Hepatocyte (in vitro differentiated cells): Measurements from ENCODE around the gene RETSAT.

Source experiments
- EZH2 ChIP-seq: fragments of 200-600 bp; sonication (generic); IDR thresholded peaks from 2 replicates; pipeline ENCODE4 v1.6.1; 2016; ENCODE audit warnings: antibody characterized with exemption, mild to moderate bottlenecking, borderline replicate concordance
- TF ChIP-seq, protein P1 (sequence below): fragments of 200-600 bp; sonication (generic); IDR thresholded peaks from 2 replicates; pipeline ENCODE4 v1.5.1; 2016; ENCODE audit warnings: antibody characterized with exemption, mild to moderate bottlenecking; ENCODE audit not compliant: poor library complexity

DNA sequence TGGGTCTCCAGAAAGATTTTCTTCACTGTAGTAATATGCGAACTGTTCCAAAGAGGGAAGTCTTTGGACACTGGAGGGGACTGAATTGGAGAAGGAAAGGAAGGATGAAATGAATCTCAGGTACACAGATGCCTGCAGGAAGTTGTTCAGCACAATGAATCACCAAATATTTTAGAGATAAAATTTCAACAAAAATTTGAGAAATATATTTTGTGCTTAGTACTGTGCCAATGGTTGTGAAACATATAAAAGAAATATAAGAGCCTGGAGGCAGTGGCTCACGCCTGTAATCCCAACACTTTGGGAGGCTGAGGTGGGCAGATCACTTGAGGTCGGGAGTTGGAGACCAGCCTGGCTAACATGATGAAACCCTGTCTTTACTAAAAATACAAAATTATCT, 3.4 kb upstream of the RETSAT start:
- TF ChIP-seq, protein P1, sequence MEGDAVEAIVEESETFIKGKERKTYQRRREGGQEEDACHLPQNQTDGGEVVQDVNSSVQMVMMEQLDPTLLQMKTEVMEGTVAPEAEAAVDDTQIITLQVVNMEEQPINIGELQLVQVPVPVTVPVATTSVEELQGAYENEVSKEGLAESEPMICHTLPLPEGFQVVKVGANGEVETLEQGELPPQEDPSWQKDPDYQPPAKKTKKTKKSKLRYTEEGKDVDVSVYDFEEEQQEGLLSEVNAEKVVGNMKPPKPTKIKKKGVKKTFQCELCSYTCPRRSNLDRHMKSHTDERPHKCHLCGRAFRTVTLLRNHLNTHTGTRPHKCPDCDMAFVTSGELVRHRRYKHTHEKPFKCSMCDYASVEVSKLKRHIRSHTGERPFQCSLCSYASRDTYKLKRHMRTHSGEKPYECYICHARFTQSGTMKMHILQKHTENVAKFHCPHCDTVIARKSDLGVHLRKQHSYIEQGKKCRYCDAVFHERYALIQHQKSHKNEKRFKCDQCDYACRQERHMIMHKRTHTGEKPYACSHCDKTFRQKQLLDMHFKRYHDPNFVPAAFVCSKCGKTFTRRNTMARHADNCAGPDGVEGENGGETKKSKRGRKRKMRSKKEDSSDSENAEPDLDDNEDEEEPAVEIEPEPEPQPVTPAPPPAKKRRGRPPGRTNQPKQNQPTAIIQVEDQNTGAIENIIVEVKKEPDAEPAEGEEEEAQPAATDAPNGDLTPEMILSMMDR: no peak
- TF ChIP-seq EZH2: no peak
